ENCODE results near the gene PZP.

Gene PZP

DNA sequence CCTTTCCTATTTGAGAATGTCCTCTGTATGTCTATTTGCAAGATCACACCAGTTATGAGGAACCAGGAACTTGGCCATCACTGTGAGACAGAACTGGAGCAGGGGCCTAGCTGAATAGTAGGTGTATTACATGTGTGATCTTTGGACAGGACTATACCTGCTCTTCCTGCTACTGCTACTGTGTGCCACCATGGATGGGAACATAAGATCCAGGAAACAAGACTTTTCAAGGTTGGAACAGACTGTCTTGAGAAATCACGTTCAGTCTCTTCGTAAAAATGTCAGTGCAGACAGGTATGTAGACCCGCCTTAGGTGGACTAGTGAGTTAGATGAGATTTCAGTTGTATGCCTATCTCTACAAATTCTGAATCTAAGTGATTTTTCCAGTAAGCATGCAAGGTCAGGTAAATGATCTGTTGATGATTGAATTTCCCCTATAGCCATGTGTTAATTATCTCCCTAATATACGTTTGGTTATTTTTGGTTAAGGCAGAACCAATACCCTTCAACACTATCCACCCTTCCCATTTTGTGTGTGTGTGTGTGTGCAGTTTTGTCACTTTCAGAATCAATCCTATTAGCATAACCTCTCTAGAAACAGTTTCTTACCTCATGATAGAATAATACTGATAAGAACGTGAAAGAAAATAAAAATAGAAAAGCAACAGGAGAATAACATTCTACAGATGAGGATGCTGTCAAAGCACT lies 99.5 kb downstream of the PZP start:
- no peak overlapping the region for H3K4me3 ChIP-seq (ENCODE audit: low read depth, low read length)
- no peak for DNase-seq (ENCODE audit: low read depth)

- H3K4me3 ChIP-seq (ENCODE audit: low read depth, low read length) = no peak overlapping the region
- DNase-seq (ENCODE audit: low read depth) = no peak
Measured at GRCh38 chr12:9107542-9107873, 100.7 kb downstream of the PZP start.

- no peak overlapping the region for H3K4me3 ChIP-seq (ENCODE audit: low read depth, low read length)
- DNase-seq (ENCODE audit: low read depth) = no peak
Measured at GRCh38 chr12:9106610-9107541, 101.3 kb downstream of the PZP start.

- no peak for DNase-seq (ENCODE audit: low read depth)
- H3K4me3 ChIP-seq (ENCODE audit: low read depth, low read length) = no peak overlapping the region
Measured at GRCh38 chr12:9106067-9106466, 102.1 kb downstream of the PZP start.

DNA sequence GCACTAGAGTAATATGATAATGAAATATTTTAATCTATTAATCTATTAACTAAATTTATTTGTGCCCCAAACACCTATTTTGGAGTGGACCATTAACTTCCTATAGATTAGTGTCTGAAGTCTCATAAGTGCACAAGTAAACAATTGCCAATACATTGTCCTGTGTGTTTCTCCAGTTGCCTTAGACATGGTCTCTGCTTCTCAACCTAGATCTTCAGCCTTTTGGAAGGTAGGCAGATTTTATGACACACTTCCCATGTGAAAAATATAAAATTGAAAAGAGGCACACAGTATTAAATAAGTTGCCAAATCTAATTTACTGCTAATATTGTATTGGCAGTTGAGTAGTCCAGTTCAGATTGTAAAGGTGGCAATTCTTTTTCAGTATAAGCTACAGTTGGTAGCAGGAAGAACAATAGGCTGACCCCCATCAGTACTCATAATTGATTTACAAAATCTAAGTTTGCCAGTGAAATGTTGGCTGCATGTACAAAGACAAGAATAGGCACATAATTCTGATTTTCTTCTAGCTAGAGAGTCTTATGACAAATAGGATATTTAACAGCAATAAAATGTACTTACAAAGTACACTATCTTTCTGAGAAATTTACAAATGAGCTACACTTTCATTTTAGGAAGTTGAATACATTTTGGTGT lies 103.3 kb downstream of the PZP start:
- H3K4me3 ChIP-seq (ENCODE audit: low read depth, low read length) = no peak overlapping the region
- no peak for DNase-seq (ENCODE audit: low read depth)

DNA sequence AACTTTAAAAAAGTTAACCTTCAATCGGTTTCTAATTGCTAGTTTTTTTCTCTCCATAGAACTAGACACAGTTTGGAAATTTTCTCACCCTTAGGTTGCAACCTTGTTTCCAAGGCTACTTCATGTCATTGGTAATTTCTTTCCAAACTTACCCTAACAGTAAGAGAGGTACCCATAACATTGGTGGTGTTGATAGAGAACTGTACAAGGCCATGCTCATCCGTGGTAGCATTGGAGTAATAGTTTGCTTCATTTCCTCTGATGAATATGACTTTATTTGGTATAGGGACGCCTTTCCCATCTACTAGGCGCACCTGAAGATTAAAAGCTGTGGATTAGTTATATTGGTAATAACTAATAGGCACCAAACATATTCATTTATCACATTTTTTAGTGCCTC lies 104.1 kb downstream of the PZP start:
- no peak overlapping the region for H3K4me3 ChIP-seq (ENCODE audit: low read depth, low read length)
- DNase-seq (ENCODE audit: low read depth) = no peak

- H3K4me3 ChIP-seq (ENCODE audit: low read depth, low read length) = no peak overlapping the region
- no peak for DNase-seq (ENCODE audit: low read depth)
Measured at GRCh38 chr12:9103050-9103849, 104.9 kb downstream of the PZP start.

GRCh38 chr12:9101018-9101687 lies 107.0 kb downstream of the PZP start:
- DNase-seq (ENCODE audit: low read depth) = no peak
- no peak overlapping the region for H3K4me3 ChIP-seq (ENCODE audit: low read depth, low read length)

DNA sequence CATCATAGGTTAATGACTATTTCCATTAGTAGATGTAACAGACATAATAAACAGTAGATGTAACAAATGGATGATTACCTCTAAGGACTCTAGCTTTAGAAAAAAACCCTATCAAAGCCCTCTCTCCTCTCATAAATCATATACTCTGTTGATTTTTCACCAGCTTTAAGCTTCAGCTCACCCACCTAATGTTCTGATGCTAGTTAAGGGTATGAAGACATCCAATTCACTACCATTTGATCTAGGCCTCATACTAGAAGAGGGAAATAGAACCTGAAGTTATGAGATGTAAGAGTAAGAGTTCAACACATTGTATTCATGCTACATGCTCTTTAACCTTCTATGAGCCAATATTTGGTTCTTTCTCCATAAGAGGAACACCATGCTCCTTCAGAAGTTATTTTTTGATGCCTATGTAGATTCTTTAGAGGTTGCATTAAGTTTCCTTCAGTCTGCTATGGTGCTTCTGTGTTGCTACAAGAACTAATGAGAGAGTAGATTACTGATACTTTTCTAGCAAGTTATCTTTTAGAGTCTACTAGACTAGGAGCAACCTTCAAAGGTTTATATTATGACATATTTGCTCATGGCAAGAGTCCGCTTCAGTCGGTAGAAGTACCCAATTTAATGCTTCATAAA lies 108.5 kb downstream of the PZP start:
- no peak for DNase-seq (ENCODE audit: low read depth)
- H3K4me3 ChIP-seq (ENCODE audit: low read depth, low read length) = no peak overlapping the region
